IMR-90 (cell line): Measurements from ENCODE around the gene LAMA4. TPM values are rescaled to one million over a fixed set of nuclear protein-coding genes. Genes with fewer than 3 reads are reported as not detected.
A peak's percentile ranks its signal among the peaks of the same experiment; 100 is the strongest.

ENCODE experiments used
- ATAC-seq: fragments of 200-7000 bp; cut with Tn5 transposase; 2 replicates; pipeline ENCODE4 v1.9.1; 2020; ENCODE audit warnings: low read depth, mild to moderate bottlenecking, moderate library complexity
- BruUV-seq: library from RNA; stranded (reverse); fragments of 400-500 nt; replicated peaks from 2 replicates; lab custom pipeline; 2021; lab: Mats Ljungman, UMichigan
- CTCF ChIA-PET: fragments of 300-600 bp; formaldehyde crosslinking; extraction: SDS; loops from one replicate; lab custom pipeline; 2021; ENCODE audit warnings: antibody characterized with exemption; lab: Yijun Ruan, JAX
- POLR2A ChIA-PET: fragments of 300-600 bp; sonication (Branson Sonifier 250); formaldehyde crosslinking; loops from one replicate; lab custom pipeline; 2022; ENCODE audit warnings: antibody characterized with exemption; ENCODE audit not compliant: unreplicated experiment; lab: Charles Lee
- DNase-seq: peaks from one replicate; pipeline ENCODE4 v3.0.0; 2013
- H2AFZ ChIP-seq: replicated peaks from 2 replicates; pipeline ENCODE3; 2013; ENCODE audit warnings: low read length, mild to moderate bottlenecking; ENCODE audit not compliant: poor library complexity
- H2AK5ac ChIP-seq: 2 replicates; pipeline ENCODE4 v1.6.1; 2013; ENCODE audit warnings: low read depth, low read length, inconsistent platforms
- H2AK9ac ChIP-seq: replicated peaks from 2 replicates; pipeline ENCODE3; 2013; ENCODE audit warnings: mild to moderate bottlenecking, low read depth, low read length, moderate library complexity; ENCODE audit not compliant: poor library complexity
- H2BK120ac ChIP-seq: 2 replicates; pipeline ENCODE4 v1.6.1; 2013; ENCODE audit warnings: low read depth, low read length, inconsistent platforms
- H2BK15ac ChIP-seq: 3 replicates; pipeline ENCODE4 v1.6.1; 2013; ENCODE audit warnings: low read depth, low read length, inconsistent platforms
- H2BK20ac ChIP-seq: 2 replicates; pipeline ENCODE4 v1.6.1; 2013; ENCODE audit warnings: low read depth, mild to moderate bottlenecking, inconsistent platforms, low read length, moderate library complexity
- H2BK5ac ChIP-seq: 2 replicates; pipeline ENCODE4 v1.6.1; 2013; ENCODE audit warnings: mild to moderate bottlenecking, low read depth, low read length, inconsistent platforms; ENCODE audit not compliant: poor library complexity, severe bottlenecking
- H3K14ac ChIP-seq: replicated peaks from 2 replicates; pipeline ENCODE4 v1.6.1; 2013; ENCODE audit warnings: low read depth, low read length, inconsistent platforms
- H3K18ac ChIP-seq: 2 replicates; pipeline ENCODE4 v1.6.1; 2013; ENCODE audit warnings: low read depth, low read length, control low read depth
- H3K23ac ChIP-seq: 2 replicates; pipeline ENCODE4 v1.6.1; 2013; ENCODE audit warnings: low read depth, low read length, inconsistent platforms
- H3K27ac ChIP-seq: 2 replicates; pipeline ENCODE4 v1.5.1; 2013; ENCODE audit warnings: mild to moderate bottlenecking, control low read depth, low read length; ENCODE audit not compliant: insufficient read depth
- H3K27me3 ChIP-seq: 2 replicates; pipeline ENCODE4 v1.6.1; 2013; ENCODE audit warnings: low read length; ENCODE audit not compliant: control insufficient read depth, insufficient read depth
- H3K36me3 ChIP-seq: 2 replicates; pipeline ENCODE4 v1.6.1; 2013; ENCODE audit warnings: low read length, mixed read lengths; ENCODE audit not compliant: control insufficient read depth, insufficient read depth
- H3K4ac ChIP-seq: 2 replicates; pipeline ENCODE4 v1.6.1; 2013; ENCODE audit warnings: low read depth, low read length, inconsistent platforms
- H3K4me1 ChIP-seq: 2 replicates; pipeline ENCODE4 v1.6.1; 2013; ENCODE audit warnings: low read length, mixed read lengths; ENCODE audit not compliant: control insufficient read depth, insufficient read depth
- H3K4me2 ChIP-seq: 2 replicates; pipeline ENCODE4 v1.6.1; 2013; ENCODE audit warnings: low read depth, mild to moderate bottlenecking, control low read depth, low read length, moderate library complexity
- H3K4me3 ChIP-seq: 2 replicates; pipeline ENCODE4 v1.5.1; 2013; ENCODE audit warnings: low read depth, mild to moderate bottlenecking, control low read depth, low read length, moderate library complexity; ENCODE audit not compliant: insufficient read depth
- H3K56ac ChIP-seq: 2 replicates; pipeline ENCODE4 v1.6.1; 2013; ENCODE audit warnings: low read length, inconsistent platforms; ENCODE audit not compliant: insufficient read depth; ENCODE audit errors: extremely low read depth
- H3K79me1 ChIP-seq, 2 experiments: 2 replicates each; pipeline ENCODE4 v1.6.1; 2013; ENCODE audit warnings: low read length in 2 of 2, inconsistent platforms in 1 of 2, low read depth in 1 of 2
- H3K9ac ChIP-seq: 2 replicates; pipeline ENCODE4 v1.6.1; 2013; ENCODE audit warnings: low read depth, low read length, control low read depth
- H3K9me1 ChIP-seq: 2 replicates; pipeline ENCODE4 v1.6.1; 2013; ENCODE audit warnings: low read length, inconsistent platforms; ENCODE audit not compliant: insufficient read depth
- H3K9me3 ChIP-seq: 2 replicates; pipeline ENCODE4 v1.6.1; 2013; ENCODE audit warnings: low read length; ENCODE audit not compliant: control insufficient read depth, insufficient read depth
- H4K20me1 ChIP-seq: 2 replicates; pipeline ENCODE4 v1.6.1; 2013; ENCODE audit warnings: low read length, inconsistent platforms; ENCODE audit not compliant: insufficient read depth
- H4K5ac ChIP-seq: 2 replicates; pipeline ENCODE4 v1.6.1; 2013; ENCODE audit warnings: mild to moderate bottlenecking, low read depth, low read length, control low read depth
- H4K8ac ChIP-seq, 2 experiments: 2 replicates each; pipeline ENCODE4 v1.6.1; 2013; ENCODE audit warnings: low read depth in 2 of 2, low read length in 2 of 2, control low read depth in 1 of 2, inconsistent platforms in 1 of 2
- H4K91ac ChIP-seq: 2 replicates; pipeline ENCODE4 v1.6.1; 2013; ENCODE audit warnings: low read depth, low read length, inconsistent platforms; ENCODE audit not compliant: insufficient read depth
- CEBPB ChIP-seq: IDR thresholded peaks from 2 replicates; pipeline ENCODE4 v1.6.1; 2012; ENCODE audit warnings: low read depth, low read length, improper control_type of control experiment
- FOS ChIP-seq: fragments of 150-350 bp; IDR thresholded peaks from 2 replicates; pipeline ENCODE4 v1.6.1; 2016; ENCODE audit warnings: low read depth, low read length
- WGBS, 2 experiments: methylation state at CpG; one replicate each; pipeline versions ENCODE4 v1.1.5 to v1.1.7; 2013; ENCODE audit warnings: missing lambda C conversion rate in 2 of 2; ENCODE audit not compliant: insufficient read length in 1 of 2; ENCODE audit errors: extremely low coverage in 2 of 2; 5-methylcytosine and 5-hydroxymethylcytosine counted together
- dilution Hi-C: fragments of 300-500 bp; cut with HindIII; formaldehyde crosslinking; loops from one replicate; pipeline ENCODE4 v1.14.3; 2018; ENCODE audit warnings: low sequenced_read_pairs; ENCODE audit not compliant: unreplicated experiment
- in situ Hi-C: fragments of 300-500 bp; cut with MboI; formaldehyde crosslinking; loops from 3 replicates; pipeline ENCODE4 v1.14.3; 2019; ENCODE audit warnings: low sequenced_read_pairs, inconsistent platforms, mixed read lengths
- intact Hi-C: fragments of 100-400 bp; cut with micrococcal nuclease; formaldehyde crosslinking; loops from 2 replicates; pipeline ENCODE4 v1.10.0; 2022
- polyA plus RNA-seq, 3 experiments: library from polyadenylated mRNA; depleted of rRNA; stranded (reverse); fragments of >200 nt; gene quantifications; 2 replicates each; pipeline ENCODE4 v1.2.3, GENCODE V29; 2012; ENCODE audit warnings: low replicate concordance in 1 of 3
- total RNA-seq: library from RNA; depleted of rRNA; stranded (reverse); fragments of >200 nt; gene quantifications from 2 replicates; pipeline ENCODE4 v1.2.3, GENCODE V29; 2012

LAMA4 gene
- total and polyA plus RNA-seq, 2 of the 4 experiments (the other 2 are of a cell fraction) = 33.9 to 35.8 TPM

DNA sequence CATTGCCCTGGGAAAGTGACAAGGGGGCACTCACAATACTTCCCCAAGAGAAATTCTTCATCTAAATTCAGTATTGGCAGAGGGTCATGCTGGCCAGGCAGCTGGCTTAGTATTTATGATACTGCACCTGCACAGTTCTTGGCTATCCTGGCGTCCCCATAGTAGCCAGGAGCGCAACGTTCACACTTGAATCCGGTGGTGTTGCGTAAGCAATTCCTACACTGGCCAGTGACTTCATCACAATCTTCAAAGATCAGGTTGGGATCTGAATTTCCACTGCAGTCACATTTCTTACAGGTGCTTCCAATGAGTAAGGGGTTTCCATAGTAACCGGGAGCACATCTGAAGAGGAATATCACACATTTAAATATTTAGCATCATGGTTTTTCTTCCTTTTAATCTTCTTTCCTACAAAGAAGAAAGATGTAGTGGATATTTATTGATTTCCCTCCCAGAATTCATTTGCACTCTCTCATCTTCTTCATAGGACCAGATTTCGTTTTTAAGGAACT is 62.8 kb downstream of the LAMA4 start:
- H3K4me1 ChIP-seq = no peaks in the 10 kb centered on the region
- H2BK120ac ChIP-seq = no peak overlapping the region
- no peak overlapping the region for H3K9ac ChIP-seq
- no peak overlapping the region for H3K18ac ChIP-seq
- H3K4ac ChIP-seq = no peak overlapping the region
- no peaks in the 10 kb centered on the region for H3K9me3 ChIP-seq
- dilution Hi-C loops = no loop called here
- TF ChIP-seq FOS (no peak), CEBPB (peak; percentile 61; the same call in 1 of the 2 replicates)
- no peak overlapping the region for H3K4me2 ChIP-seq
- 93% methylated on average over 5 of the region's 7 CpGs; no CpG with 5 or more reads in 1 of the 2 experiments for WGBS, 2 experiments
- no peaks in the 10 kb centered on the region for H3K79me1 ChIP-seq
- no peak overlapping the region for H3K4me3 ChIP-seq
- no peak overlapping the region for H3K56ac ChIP-seq
- no peaks in the 10 kb centered on the region for H3K27me3 ChIP-seq
- H2AK9ac ChIP-seq = no peak overlapping the region
- intact Hi-C loops = no loop called here
- H2AK5ac ChIP-seq = no peak overlapping the region
- no peak overlapping the region for H4K8ac ChIP-seq
- ChIA-PET CTCF (no interaction called here), POLR2A (no interaction called here)
- H3K27ac ChIP-seq = no peak overlapping the region
- no peaks in the 10 kb centered on the region for H4K20me1 ChIP-seq
- H3K14ac ChIP-seq = no peak overlapping the region
- in situ Hi-C loops = loop anchor here (25.0 kb wide), 1 partner anchor 1721 kb away; no protein-coding TSS in a partner anchor
- peaks cover 5% of the 10 kb centered on the region; the same call in 1 of the 2 replicates for H3K9me1 ChIP-seq
- H2AFZ ChIP-seq = no peak overlapping the region
- no peak overlapping the region for H2BK15ac ChIP-seq
- DNase-seq (no peak), ATAC-seq (no peak)
- no peak overlapping the region for H2BK5ac ChIP-seq
- no peak overlapping the region for H4K5ac ChIP-seq
- no TSS peak for BruUV-seq
- no peak overlapping the region for H4K91ac ChIP-seq
- no peak overlapping the region for H3K23ac ChIP-seq
- H3K36me3 ChIP-seq = peaks cover 43% of the 10 kb centered on the region
- H2BK20ac ChIP-seq = no peak overlapping the region
